ENCODE results near the gene TGM6. TPM values are rescaled to one million over a fixed set of nuclear protein-coding genes. Genes with fewer than 3 reads are reported as not detected.
A peak's percentile ranks its signal among the peaks of the same experiment; 100 is the strongest.

The TGM6 gene
- total RNA-seq, 1 experiment from 2014 or later = not detected

GRCh38 chr20:2473516-2473915, 92.8 kb downstream of the TGM6 start:
- BruUV-seq (replicated peaks) = no TSS peak
- no peak overlapping the region for H3K4me2 ChIP-seq (ENCODE audit: low read length)
- POLR2A ChIA-PET (ENCODE audit: unreplicated experiment) = no interaction called here

DNA sequence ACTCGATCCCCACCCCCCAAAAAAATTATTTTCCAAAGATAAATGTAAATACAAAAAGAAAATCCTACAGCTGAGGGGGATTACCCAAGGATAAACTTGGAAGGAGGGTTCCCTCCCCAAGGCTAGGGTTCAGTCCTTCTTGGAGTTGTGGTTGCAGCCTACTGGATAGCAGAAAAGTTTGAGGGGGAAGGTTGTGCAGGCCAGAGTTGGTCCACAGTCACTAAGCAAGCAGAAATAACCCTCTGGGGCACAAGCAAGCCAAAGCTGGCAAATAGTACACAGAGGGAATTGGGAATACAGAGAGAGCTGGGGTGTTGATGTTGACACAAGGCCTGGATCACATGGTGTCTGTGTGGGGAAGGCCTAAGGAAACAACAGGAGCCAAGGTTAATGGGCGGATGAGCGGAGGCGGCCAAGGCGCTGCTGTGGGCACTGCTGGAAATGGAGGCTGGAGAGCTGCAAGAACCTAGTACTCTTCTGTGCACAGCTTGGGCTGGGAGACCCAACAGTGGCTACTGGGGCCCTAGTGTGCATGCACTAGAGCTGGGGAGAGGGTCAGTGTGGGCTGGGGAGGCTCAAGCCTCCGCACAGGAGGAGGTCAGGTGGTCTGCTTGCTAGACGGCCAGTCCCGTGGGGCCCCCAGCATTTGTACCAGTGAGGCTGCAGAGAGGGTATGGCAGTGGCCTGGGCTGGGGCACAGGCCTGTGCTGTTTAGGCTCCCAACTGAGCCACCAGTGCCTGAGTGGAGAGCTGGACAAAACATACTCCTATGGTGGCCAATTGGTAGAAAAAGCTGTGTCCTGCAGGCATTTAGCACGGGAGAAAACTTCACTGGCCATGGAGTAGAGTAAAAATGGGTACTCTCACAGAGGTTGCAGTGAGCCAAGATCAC, 95.4 kb downstream of the TGM6 start:
- no peak overlapping the region for H3K4me2 ChIP-seq (ENCODE audit: low read length)
- H3K9me2 ChIP-seq (replicated peaks; ENCODE audit: low read length) = no peaks in the 10 kb centered on the region
- no peak overlapping the region for H3K27ac ChIP-seq (ENCODE audit: low read length)
- no TSS peak for BruUV-seq (replicated peaks)
- DNase-seq = no peak
- H3K27me3 ChIP-seq (ENCODE audit: low read length) = no peaks in the 10 kb centered on the region
- H3K36me3 ChIP-seq (ENCODE audit: low read depth, low read length) = no peaks in the 10 kb centered on the region
- intact Hi-C loops (cut with micrococcal nuclease) = no loop called here
- H3F3A ChIP-seq (ENCODE audit: low read length, unreplicated experiment) = no peaks in the 10 kb centered on the region
- H3K79me2 ChIP-seq (ENCODE audit: low read length) = no peaks in the 10 kb centered on the region
- H3K9me3 ChIP-seq (ENCODE audit: low read length) = no peaks in the 10 kb centered on the region
- no peak for ATAC-seq
- no peak overlapping the region for H3K4me3 ChIP-seq (ENCODE audit: low read length)
- TF ChIP-seq CTCF (conservative IDR thresholded peaks at IDR 0.05; ENCODE audit: low read depth, low read length) (no peak), EZH2 (IDR thresholded peaks at IDR 0.05; ENCODE audit: low read length, unreplicated experiment) (no peak), EZH2phosphoT487 (IDR thresholded peaks at IDR 0.05; ENCODE audit: borderline replicate concordance, low read length) (no peak)
- H3K4me1 ChIP-seq (ENCODE audit: insufficient read depth, low read length) = peaks cover 2% of the 10 kb centered on the region
- no peak overlapping the region for H3K9ac ChIP-seq (ENCODE audit: low read length)
- POLR2A ChIA-PET (ENCODE audit: unreplicated experiment) = no interaction called here
- H4K20me1 ChIP-seq (ENCODE audit: low read length) = no peaks in the 10 kb centered on the region
- H2AFZ ChIP-seq (ENCODE audit: low read length) = no peak overlapping the region
- CTCF ChIA-PET = no interaction called here

More at GRCh38 chr20:2473516-2473915, 92.8 kb downstream of the TGM6 start:
- H3K36me3 ChIP-seq (ENCODE audit: low read depth, low read length) = peaks cover 9% of the 10 kb centered on the region
- intact Hi-C loops (cut with micrococcal nuclease) = no loop called here
- CTCF ChIA-PET = no interaction called here
- TF ChIP-seq EZH2 (IDR thresholded peaks at IDR 0.05; ENCODE audit: low read length, unreplicated experiment) (no peak), CTCF (conservative IDR thresholded peaks at IDR 0.05; ENCODE audit: low read depth, low read length) (no peak), EZH2phosphoT487 (IDR thresholded peaks at IDR 0.05; ENCODE audit: borderline replicate concordance, low read length) (no peak)
- H2AFZ ChIP-seq (ENCODE audit: low read length) = no peak overlapping the region
- no peaks in the 10 kb centered on the region for H3K9me2 ChIP-seq (replicated peaks; ENCODE audit: low read length)
- H3K79me2 ChIP-seq (ENCODE audit: low read length) = peaks cover 21% of the 10 kb centered on the region
- peak; percentile 33 for DNase-seq
- H3K9ac ChIP-seq (ENCODE audit: low read length) = no peak overlapping the region
- no peaks in the 10 kb centered on the region for H3F3A ChIP-seq (ENCODE audit: low read length, unreplicated experiment)
- H3K9me3 ChIP-seq (ENCODE audit: low read length) = no peaks in the 10 kb centered on the region
- peaks cover 12% of the 10 kb centered on the region for H3K4me1 ChIP-seq (ENCODE audit: insufficient read depth, low read length)
- H3K27ac ChIP-seq (ENCODE audit: low read length) = no peak overlapping the region
- H3K4me3 ChIP-seq (ENCODE audit: low read length) = no peak overlapping the region
- no peaks in the 10 kb centered on the region for H3K27me3 ChIP-seq (ENCODE audit: low read length)
- no peak for ATAC-seq
- peaks cover 14% of the 10 kb centered on the region for H4K20me1 ChIP-seq (ENCODE audit: low read length)
